ENCODE results near the gene MED27. TPM values are rescaled to one million over a fixed set of nuclear protein-coding genes. Genes with fewer than 3 reads are reported as not detected.
A peak's percentile ranks its signal among the peaks of the same experiment; 100 is the strongest.

The MED27 gene
- total RNA-seq, 1 donor = 19.0 TPM

DNA sequence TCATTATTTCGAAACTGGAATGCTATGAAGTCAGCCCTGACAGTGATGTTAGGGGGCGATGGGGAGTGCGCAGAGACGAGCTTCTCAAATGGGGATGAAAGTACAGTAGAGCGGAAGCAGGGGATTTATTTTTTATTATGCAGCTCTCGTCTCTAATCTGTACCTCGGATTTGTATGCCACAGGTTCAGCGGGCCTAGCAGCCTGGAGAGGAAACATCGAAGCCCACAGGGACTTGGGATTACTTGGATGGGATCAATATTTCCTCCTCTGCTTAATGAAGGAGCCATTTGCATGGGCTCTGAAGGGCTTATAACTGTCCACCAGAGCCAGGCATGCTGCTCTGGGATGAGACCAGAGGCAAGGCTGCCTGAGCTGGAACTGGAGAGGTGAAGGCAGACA is 206.3 kb downstream of the MED27 start:
- TF ChIP-seq, protein P1, sequence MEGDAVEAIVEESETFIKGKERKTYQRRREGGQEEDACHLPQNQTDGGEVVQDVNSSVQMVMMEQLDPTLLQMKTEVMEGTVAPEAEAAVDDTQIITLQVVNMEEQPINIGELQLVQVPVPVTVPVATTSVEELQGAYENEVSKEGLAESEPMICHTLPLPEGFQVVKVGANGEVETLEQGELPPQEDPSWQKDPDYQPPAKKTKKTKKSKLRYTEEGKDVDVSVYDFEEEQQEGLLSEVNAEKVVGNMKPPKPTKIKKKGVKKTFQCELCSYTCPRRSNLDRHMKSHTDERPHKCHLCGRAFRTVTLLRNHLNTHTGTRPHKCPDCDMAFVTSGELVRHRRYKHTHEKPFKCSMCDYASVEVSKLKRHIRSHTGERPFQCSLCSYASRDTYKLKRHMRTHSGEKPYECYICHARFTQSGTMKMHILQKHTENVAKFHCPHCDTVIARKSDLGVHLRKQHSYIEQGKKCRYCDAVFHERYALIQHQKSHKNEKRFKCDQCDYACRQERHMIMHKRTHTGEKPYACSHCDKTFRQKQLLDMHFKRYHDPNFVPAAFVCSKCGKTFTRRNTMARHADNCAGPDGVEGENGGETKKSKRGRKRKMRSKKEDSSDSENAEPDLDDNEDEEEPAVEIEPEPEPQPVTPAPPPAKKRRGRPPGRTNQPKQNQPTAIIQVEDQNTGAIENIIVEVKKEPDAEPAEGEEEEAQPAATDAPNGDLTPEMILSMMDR (IDR thresholded peaks at IDR 0.05; ENCODE audit: insufficient read depth, low read depth, low read length) = no peak
- no peak overlapping the region for H3K4me3 ChIP-seq (ENCODE audit: low read depth, low read length)
- no peak for DNase-seq (ENCODE audit: low read depth)

DNA sequence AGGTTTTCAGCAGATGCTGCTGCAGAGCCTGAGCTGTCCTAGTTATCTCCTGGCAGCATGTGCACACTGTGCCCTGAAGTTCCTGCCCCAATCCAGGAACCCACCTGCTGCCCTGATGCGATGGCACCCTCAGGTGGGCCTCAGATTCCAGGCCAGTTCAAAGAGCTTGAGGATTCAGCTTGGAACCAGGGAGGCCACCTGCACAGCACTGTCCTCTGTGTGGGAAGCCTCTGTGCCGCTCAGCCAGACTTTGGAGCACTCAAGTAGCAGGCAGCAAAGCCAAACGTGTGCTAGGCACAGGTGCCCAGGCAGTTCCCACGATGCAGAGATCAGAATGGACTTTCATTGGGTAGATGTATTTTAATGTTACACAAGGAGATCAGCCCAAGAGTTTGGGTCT is 207.0 kb downstream of the MED27 start:
- TF ChIP-seq, protein P1 (IDR thresholded peaks at IDR 0.05; ENCODE audit: insufficient read depth, low read depth, low read length) = no peak
- DNase-seq (ENCODE audit: low read depth) = no peak

DNA sequence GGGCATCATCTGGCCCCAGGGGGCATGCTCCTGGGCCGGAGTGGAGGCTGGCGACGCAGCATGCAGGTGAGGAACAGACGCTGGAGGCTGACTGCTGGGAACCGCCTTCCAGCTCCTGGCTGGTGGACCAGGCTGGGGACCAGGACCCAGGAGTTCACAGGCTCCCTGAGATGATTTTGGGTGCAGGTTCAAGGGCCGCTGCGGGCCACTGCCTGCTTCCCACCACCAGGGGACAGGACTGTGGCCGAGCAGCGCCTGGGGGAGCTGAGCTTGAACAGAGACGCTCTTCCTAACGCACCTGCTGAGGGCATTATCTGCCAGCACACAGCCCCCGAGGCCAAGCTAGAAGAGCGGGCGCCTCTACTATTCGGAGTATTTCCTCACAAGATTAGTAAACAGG is 207.7 kb downstream of the MED27 start:
- no peak for DNase-seq (ENCODE audit: low read depth)
- TF ChIP-seq, protein P1 (IDR thresholded peaks at IDR 0.05; ENCODE audit: insufficient read depth, low read depth, low read length) = peak; percentile 44
- H3K4me3 ChIP-seq (ENCODE audit: low read depth, low read length) = no peak overlapping the region

More for the DNA sequence above, 207.0 kb downstream of the MED27 start:
- no peak overlapping the region for H3K4me3 ChIP-seq (ENCODE audit: low read depth, low read length)

DNA sequence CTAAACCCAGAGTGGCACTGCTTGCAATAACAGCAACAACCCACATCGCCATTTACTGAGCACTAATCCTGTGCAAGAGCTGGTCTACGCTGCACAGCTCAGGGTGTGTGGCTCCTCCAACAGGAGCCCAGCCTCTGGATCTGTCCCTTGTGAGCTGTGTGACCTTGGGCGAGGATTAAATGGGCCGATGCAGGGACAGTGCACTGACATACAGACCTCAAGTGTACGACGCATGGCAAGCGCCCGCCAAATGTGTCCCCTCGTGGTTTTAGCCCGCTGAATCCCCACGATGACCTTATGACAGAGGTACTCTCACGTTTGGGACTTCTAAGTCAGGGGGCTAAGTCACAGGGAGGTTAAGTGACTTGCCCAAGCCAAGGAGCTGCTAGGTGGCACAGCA is 209.5 kb downstream of the MED27 start:
- TF ChIP-seq, protein P1 (IDR thresholded peaks at IDR 0.05; ENCODE audit: insufficient read depth, low read depth, low read length) = no peak
- H3K4me3 ChIP-seq (ENCODE audit: low read depth, low read length) = no peak overlapping the region
- no peak for DNase-seq (ENCODE audit: low read depth)

DNA sequence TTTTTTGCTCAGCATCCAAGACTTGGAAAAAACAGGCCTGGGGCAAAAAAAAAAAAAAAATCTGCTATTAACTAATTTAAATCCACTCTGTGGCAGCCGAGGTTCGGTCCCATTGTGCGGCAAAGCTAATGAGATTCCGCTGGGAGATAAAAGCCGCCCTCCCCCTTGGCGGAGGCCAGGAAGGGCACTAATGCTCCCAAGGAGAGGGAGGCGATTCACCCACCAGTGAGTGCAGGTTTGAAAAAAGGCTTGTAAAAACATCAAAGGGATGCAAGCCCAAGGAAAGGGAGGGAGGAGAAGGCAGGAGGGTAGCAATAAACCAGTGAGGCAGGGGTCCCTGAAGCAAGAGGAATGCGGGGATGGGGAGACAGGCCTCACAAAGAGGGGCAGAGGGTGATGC is 210.3 kb downstream of the MED27 start:
- H3K4me3 ChIP-seq (ENCODE audit: low read depth, low read length) = no peak overlapping the region
- TF ChIP-seq, protein P1 (IDR thresholded peaks at IDR 0.05; ENCODE audit: insufficient read depth, low read depth, low read length) = no peak
- DNase-seq (ENCODE audit: low read depth) = no peak

DNA sequence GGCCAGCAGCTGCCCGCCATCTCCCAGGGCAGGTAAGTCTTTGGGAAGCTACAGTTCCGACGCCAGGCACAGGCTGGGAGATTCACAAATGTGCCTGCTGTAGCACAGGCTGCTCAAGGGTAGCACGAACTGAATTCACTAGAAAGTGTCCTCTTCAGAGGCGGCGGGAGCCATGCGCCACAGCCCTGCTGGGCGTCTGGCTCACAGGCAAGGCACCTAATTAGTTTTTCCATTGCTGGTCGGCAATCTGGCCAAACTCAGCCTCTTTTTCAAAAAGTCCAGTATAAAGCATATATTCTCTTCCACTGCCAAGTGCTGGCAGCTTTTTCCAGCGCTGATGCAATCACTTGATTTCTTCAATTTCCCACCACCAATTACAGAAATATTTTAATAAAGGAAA is 210.9 kb downstream of the MED27 start:
- DNase-seq (ENCODE audit: low read depth) = no peak
- H3K4me3 ChIP-seq (ENCODE audit: low read depth, low read length) = no peak overlapping the region
- TF ChIP-seq, protein P1 (IDR thresholded peaks at IDR 0.05; ENCODE audit: insufficient read depth, low read depth, low read length) = no peak

DNA sequence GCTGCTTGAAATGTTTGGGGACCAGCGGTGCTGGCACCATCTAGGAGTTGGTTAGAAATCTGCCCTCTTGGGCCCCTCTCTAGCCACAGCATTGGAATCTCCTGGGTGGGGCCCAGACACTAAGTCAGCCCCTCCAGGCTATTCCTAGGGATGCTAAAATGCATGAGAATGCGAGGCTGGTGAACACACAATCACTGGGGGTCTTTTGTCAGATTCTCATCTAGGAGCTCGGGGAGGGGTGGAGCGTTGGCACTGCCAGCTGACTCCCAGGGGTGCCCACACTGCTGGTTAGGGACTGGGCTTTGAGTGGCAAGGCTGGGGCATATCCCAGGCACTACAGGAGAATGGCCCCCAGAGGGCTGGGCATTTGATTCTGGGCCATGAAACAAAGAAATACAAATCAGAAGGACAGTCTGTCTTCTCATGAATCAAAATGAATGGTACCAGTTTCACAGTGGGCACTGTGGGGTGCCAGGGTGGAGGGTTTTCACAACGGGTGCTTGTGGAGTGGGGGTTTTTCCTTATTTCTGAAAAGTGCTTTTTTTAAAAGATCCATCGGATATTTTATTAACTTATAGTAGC is 212.0 kb downstream of the MED27 start:
- no peak for DNase-seq (ENCODE audit: low read depth)
- TF ChIP-seq, protein P1 (IDR thresholded peaks at IDR 0.05; ENCODE audit: insufficient read depth, low read depth, low read length) = no peak
- H3K4me3 ChIP-seq (ENCODE audit: low read depth, low read length) = no peak overlapping the region
